ENCODE data around the gene SNX3.

DNA sequence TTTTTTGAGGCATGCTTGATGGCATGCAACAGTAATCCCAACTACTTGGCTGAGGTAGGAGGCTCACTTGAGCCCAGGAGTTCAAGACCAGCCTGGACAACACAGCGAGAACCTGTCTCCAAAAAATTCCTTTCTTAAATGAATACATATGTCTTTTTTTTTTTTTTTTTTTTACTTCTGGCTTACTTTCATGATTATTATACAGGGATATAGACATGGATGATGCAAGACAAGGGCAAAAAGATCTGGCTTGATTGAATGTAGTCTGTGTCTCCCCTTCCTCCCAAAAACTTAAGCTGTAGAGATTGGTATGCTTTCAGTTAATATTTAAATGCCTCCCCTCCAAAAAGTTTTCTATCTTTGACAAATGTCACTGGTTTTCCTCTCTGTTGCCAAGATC lies 7.6 kb downstream of the SNX3 start:
- TF ChIP-seq POLR2A (IDR thresholded peaks at IDR 0.05) (no peak), POLR2AphosphoS5 (IDR thresholded peaks at IDR 0.05) (no peak)
- TF ChIP-seq, protein P1, sequence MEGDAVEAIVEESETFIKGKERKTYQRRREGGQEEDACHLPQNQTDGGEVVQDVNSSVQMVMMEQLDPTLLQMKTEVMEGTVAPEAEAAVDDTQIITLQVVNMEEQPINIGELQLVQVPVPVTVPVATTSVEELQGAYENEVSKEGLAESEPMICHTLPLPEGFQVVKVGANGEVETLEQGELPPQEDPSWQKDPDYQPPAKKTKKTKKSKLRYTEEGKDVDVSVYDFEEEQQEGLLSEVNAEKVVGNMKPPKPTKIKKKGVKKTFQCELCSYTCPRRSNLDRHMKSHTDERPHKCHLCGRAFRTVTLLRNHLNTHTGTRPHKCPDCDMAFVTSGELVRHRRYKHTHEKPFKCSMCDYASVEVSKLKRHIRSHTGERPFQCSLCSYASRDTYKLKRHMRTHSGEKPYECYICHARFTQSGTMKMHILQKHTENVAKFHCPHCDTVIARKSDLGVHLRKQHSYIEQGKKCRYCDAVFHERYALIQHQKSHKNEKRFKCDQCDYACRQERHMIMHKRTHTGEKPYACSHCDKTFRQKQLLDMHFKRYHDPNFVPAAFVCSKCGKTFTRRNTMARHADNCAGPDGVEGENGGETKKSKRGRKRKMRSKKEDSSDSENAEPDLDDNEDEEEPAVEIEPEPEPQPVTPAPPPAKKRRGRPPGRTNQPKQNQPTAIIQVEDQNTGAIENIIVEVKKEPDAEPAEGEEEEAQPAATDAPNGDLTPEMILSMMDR (IDR thresholded peaks at IDR 0.05): no peak

Measured in transverse colon (tissue), 4 donors.